Neural cell (in vitro differentiated cells): ENCODE measurements around the gene NRG3. TPM values are rescaled to one million over a fixed set of nuclear protein-coding genes. Genes with fewer than 3 reads are reported as not detected.

Experiments
- H2AFZ ChIP-seq: fragments of 200-600, 300-800 bp; sonication (generic), shearing (Covaris generic); 2 replicates; pipeline ENCODE4 v1.6.0; 2014; ENCODE audit warnings: low read depth, mild to moderate bottlenecking, antibody characterized with exemption, low read length, moderate library complexity
- H3F3A ChIP-seq: fragments of 200-600 bp; shearing (Covaris generic); 2 replicates; pipeline ENCODE4 v1.6.1; 2016; ENCODE audit warnings: mild to moderate bottlenecking, moderate library complexity, mixed read lengths, antibody characterized with exemption, low read length; ENCODE audit not compliant: insufficient read depth, poor library complexity, severe bottlenecking
- H3K27ac ChIP-seq: fragments of 200-600, 300-800 bp; sonication (generic), shearing (Covaris generic); 2 replicates; pipeline ENCODE4 v1.5.1; 2014; ENCODE audit warnings: mild to moderate bottlenecking, low read length, moderate library complexity
- H3K27me3 ChIP-seq: fragments of 300-800, 200-600 bp; sonication (generic), shearing (Covaris generic); 2 replicates; pipeline ENCODE4 v1.6.0; 2014; ENCODE audit warnings: mild to moderate bottlenecking, low read depth, low read length, moderate library complexity; ENCODE audit not compliant: insufficient read depth
- H3K36me3 ChIP-seq: fragments of 300-800, 200-600 bp; sonication (generic), shearing (Covaris generic); 2 replicates; pipeline ENCODE4 v1.5.1; 2014; ENCODE audit warnings: mild to moderate bottlenecking, antibody characterized with exemption, low read length, moderate library complexity; ENCODE audit not compliant: insufficient read depth
- H3K4me2 ChIP-seq: fragments of 300-800, 200-600 bp; sonication (generic), shearing (Covaris generic); 2 replicates; pipeline ENCODE4 v1.6.0; 2014; ENCODE audit warnings: mild to moderate bottlenecking, low read length
- H3K4me3 ChIP-seq: fragments of 300-800, 200-600 bp; sonication (generic), shearing (Covaris generic); 2 replicates; pipeline ENCODE4 v1.5.1; 2014; ENCODE audit warnings: mild to moderate bottlenecking, low read length, moderate library complexity
- H3K79me2 ChIP-seq: fragments of 200-600 bp; shearing (Covaris generic); replicated peaks from 2 replicates; pipeline ENCODE4 v1.6.0; 2014; ENCODE audit warnings: mild to moderate bottlenecking, low read length, moderate library complexity; ENCODE audit not compliant: insufficient read depth
- H3K9ac ChIP-seq: fragments of 300-800, 200-600 bp; sonication (generic), shearing (Covaris generic); 2 replicates; pipeline ENCODE4 v1.6.1; 2016; ENCODE audit warnings: mild to moderate bottlenecking, low read length, mixed read lengths
- H3K9me2 ChIP-seq: fragments of 200-600 bp; shearing (Covaris generic); 2 replicates; pipeline ENCODE4 v1.6.1; 2016; ENCODE audit warnings: mild to moderate bottlenecking, low read length, mixed read lengths; ENCODE audit not compliant: insufficient read depth
- H3K9me3 ChIP-seq: fragments of 200-600, 300-800 bp; sonication (generic), shearing (Covaris generic); 2 replicates; pipeline ENCODE4 v1.6.1; 2016; ENCODE audit warnings: mild to moderate bottlenecking, mixed run types, low read length, moderate library complexity, mixed read lengths
- H4K20me1 ChIP-seq: fragments of 200-600 bp; shearing (Covaris generic); 2 replicates; pipeline ENCODE4 v1.6.1; 2016; ENCODE audit warnings: mild to moderate bottlenecking, mixed run types; ENCODE audit not compliant: insufficient read depth
- EP300 ChIP-seq: fragments of 450-650 bp; conservative IDR thresholded peaks from 2 replicates; pipeline ENCODE4 v1.6.1; 2014; ENCODE audit warnings: antibody characterized with exemption, mild to moderate bottlenecking, moderate library complexity; ENCODE audit not compliant: poor library complexity, severe bottlenecking
- EZH2 ChIP-seq: fragments of 200-600, 300-800 bp; shearing (Covaris generic), sonication (generic); IDR thresholded peaks from 2 replicates; pipeline ENCODE4 v1.6.1; 2014; ENCODE audit warnings: antibody characterized with exemption, low read length, borderline replicate concordance, mild to moderate bottlenecking; ENCODE audit not compliant: insufficient read depth, poor library complexity, severe bottlenecking
- MXI1 ChIP-seq: fragments of 450-650 bp; conservative IDR thresholded peaks from 2 replicates; pipeline ENCODE4 v1.6.1; 2014; ENCODE audit warnings: antibody characterized with exemption, mild to moderate bottlenecking; ENCODE audit not compliant: poor library complexity, severe bottlenecking
- POLR2AphosphoS5 ChIP-seq: IDR thresholded peaks from 2 replicates; pipeline ENCODE4 v1.6.1; 2012
- RAD21 ChIP-seq: fragments of 450-650 bp; conservative IDR thresholded peaks from 2 replicates; pipeline ENCODE4 v1.6.1; 2014; ENCODE audit warnings: antibody characterized with exemption, mild to moderate bottlenecking, moderate library complexity
- SMC3 ChIP-seq: fragments of 450-650 bp; conservative IDR thresholded peaks from 2 replicates; pipeline ENCODE4 v1.6.1; 2014; ENCODE audit warnings: antibody characterized with exemption, mild to moderate bottlenecking, moderate library complexity; ENCODE audit not compliant: poor library complexity
- TAF1 ChIP-seq: IDR thresholded peaks from 2 replicates; pipeline ENCODE4 v1.6.1; 2012; ENCODE audit warnings: low read depth
- polyA plus RNA-seq: library from polyadenylated mRNA; depleted of rRNA; stranded (reverse); fragments of >200 nt; gene quantifications from 2 replicates; pipeline ENCODE4 v1.2.3, GENCODE V29; 2014
- TF ChIP-seq, protein P1 (sequence below): fragments of 450-650 bp; IDR thresholded peaks from 2 replicates; pipeline ENCODE4 v1.5.1; 2014; ENCODE audit warnings: antibody characterized with exemption, mild to moderate bottlenecking, moderate library complexity; ENCODE audit not compliant: poor library complexity, severe bottlenecking
- TF ChIP-seq, protein P2 (sequence below): IDR thresholded peaks from 2 replicates; pipeline ENCODE4 v1.6.1; 2012; ENCODE audit warnings: borderline replicate concordance

The NRG3 gene
- polyA plus RNA-seq, 1 donor from 2014 or later = 14.0 TPM

DNA sequence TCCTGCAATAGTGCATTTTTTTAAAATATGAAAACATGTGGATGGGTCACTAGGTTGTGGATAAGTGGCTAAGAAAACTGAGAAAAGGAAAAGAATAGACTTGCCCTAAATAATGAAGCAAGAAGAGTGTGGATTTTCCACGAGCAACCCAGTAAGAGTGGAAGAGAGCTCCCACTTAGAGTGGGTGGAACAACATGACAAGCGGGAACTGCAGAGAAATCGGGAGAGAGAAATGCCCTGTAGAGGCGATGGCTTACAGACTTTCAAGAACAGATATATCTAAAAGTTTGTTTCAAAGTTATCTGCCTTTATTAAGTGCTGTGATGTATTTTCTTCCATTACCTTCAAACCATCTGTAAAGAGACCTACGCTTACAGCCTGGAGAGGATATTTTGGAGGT is 26.1 kb upstream of the NRG3 start:
- H3K27me3 ChIP-seq = no peaks in the 10 kb centered on the region
- no peaks in the 10 kb centered on the region for H4K20me1 ChIP-seq
- no peaks in the 10 kb centered on the region for H3F3A ChIP-seq
- no peak overlapping the region for H3K4me2 ChIP-seq
- no peaks in the 10 kb centered on the region for H3K9me3 ChIP-seq
- no peak overlapping the region for H2AFZ ChIP-seq
- no peaks in the 10 kb centered on the region for H3K36me3 ChIP-seq
- no peak for TF ChIP-seq POLR2AphosphoS5
- no peak for TF ChIP-seq EP300
- TF ChIP-seq, protein P1, sequence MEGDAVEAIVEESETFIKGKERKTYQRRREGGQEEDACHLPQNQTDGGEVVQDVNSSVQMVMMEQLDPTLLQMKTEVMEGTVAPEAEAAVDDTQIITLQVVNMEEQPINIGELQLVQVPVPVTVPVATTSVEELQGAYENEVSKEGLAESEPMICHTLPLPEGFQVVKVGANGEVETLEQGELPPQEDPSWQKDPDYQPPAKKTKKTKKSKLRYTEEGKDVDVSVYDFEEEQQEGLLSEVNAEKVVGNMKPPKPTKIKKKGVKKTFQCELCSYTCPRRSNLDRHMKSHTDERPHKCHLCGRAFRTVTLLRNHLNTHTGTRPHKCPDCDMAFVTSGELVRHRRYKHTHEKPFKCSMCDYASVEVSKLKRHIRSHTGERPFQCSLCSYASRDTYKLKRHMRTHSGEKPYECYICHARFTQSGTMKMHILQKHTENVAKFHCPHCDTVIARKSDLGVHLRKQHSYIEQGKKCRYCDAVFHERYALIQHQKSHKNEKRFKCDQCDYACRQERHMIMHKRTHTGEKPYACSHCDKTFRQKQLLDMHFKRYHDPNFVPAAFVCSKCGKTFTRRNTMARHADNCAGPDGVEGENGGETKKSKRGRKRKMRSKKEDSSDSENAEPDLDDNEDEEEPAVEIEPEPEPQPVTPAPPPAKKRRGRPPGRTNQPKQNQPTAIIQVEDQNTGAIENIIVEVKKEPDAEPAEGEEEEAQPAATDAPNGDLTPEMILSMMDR = no peak
- TF ChIP-seq EZH2 = no peak
- TF ChIP-seq, protein P2, sequence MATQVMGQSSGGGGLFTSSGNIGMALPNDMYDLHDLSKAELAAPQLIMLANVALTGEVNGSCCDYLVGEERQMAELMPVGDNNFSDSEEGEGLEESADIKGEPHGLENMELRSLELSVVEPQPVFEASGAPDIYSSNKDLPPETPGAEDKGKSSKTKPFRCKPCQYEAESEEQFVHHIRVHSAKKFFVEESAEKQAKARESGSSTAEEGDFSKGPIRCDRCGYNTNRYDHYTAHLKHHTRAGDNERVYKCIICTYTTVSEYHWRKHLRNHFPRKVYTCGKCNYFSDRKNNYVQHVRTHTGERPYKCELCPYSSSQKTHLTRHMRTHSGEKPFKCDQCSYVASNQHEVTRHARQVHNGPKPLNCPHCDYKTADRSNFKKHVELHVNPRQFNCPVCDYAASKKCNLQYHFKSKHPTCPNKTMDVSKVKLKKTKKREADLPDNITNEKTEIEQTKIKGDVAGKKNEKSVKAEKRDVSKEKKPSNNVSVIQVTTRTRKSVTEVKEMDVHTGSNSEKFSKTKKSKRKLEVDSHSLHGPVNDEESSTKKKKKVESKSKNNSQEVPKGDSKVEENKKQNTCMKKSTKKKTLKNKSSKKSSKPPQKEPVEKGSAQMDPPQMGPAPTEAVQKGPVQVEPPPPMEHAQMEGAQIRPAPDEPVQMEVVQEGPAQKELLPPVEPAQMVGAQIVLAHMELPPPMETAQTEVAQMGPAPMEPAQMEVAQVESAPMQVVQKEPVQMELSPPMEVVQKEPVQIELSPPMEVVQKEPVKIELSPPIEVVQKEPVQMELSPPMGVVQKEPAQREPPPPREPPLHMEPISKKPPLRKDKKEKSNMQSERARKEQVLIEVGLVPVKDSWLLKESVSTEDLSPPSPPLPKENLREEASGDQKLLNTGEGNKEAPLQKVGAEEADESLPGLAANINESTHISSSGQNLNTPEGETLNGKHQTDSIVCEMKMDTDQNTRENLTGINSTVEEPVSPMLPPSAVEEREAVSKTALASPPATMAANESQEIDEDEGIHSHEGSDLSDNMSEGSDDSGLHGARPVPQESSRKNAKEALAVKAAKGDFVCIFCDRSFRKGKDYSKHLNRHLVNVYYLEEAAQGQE = no peak
- TF ChIP-seq SMC3 = no peak
- no peak for TF ChIP-seq TAF1
- no peak for TF ChIP-seq RAD21
- TF ChIP-seq MXI1 = no peak
- H3K4me3 ChIP-seq = no peak overlapping the region
- no peaks in the 10 kb centered on the region for H3K9me2 ChIP-seq
- H3K27ac ChIP-seq = no peak overlapping the region
- H3K9ac ChIP-seq = no peak overlapping the region
- no peaks in the 10 kb centered on the region for H3K79me2 ChIP-seq

DNA sequence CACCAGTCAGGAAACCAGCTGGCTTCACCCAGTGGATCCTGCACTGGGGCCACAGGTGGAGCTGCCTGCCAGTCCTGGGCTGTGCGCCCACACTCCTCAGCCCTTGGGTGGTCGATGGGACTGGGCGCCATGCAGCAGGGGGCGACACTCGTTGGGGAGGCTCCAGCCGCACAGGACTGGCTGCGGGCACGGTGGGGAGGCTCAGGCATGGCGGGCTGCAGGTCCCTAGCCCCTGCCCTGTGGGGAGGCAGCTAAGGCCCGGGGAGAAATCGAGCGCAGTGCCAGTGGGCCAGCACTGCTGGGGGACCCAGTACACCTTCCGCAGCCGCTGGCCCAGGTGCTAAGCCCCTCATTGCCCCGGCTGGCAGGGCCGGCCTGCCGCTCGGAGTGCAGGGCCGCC is 12.4 kb upstream of the NRG3 start:
- Histone ChIP-seq H3K9me2 (no peaks in the 10 kb centered on the region), H3K4me2 (no peak overlapping the region)
- TF ChIP-seq SMC3 = no peak
- TF ChIP-seq TAF1 = no peak
- no peak for TF ChIP-seq RAD21
- no peak for TF ChIP-seq POLR2AphosphoS5
- TF ChIP-seq, protein P1 = no peak
- no peak for TF ChIP-seq MXI1
- TF ChIP-seq EZH2 = no peak
- TF ChIP-seq, protein P2 = no peak
- TF ChIP-seq EP300 = no peak

More for the DNA sequence above, 12.4 kb upstream of the NRG3 start:
- H3K36me3 ChIP-seq = no peaks in the 10 kb centered on the region
- H2AFZ ChIP-seq = no peak overlapping the region
- H3F3A ChIP-seq = no peaks in the 10 kb centered on the region
- no peaks in the 10 kb centered on the region for H3K79me2 ChIP-seq
- no peak overlapping the region for H3K4me3 ChIP-seq
- H3K9me3 ChIP-seq = no peaks in the 10 kb centered on the region
- no peak overlapping the region for H3K27ac ChIP-seq
- no peaks in the 10 kb centered on the region for H3K27me3 ChIP-seq
- no peak overlapping the region for H3K9ac ChIP-seq
- H4K20me1 ChIP-seq = no peaks in the 10 kb centered on the region
